ENCODE measurements around the gene PXMP4.
"Not testable (repeated sequence)": the region's sequence is repeated elsewhere in the genome, so short reads cannot be mapped to it uniquely, and the experiment has no call there.

The PXMP4 gene

GRCh38 chr20:33719989-33720709 lies at the start of gene PXMP4:
Gene PXMP4 (minus strand): TSS chr20:33720310. CDS start chr20:33720207, 103 bp downstream.
- DNase-seq (ENCODE audit: low read depth), result peak; percentile 69

GRCh38 chr20:33769043-33769442 lies 48.9 kb upstream of the PXMP4 start:
- no peak for DNase-seq (ENCODE audit: low read depth)

GRCh38 chr20:33767777-33768138 lies 47.6 kb upstream of the PXMP4 start:
- DNase-seq (ENCODE audit: low read depth), result no peak

- DNase-seq (ENCODE audit: low read depth), result no peak
Measured at GRCh38 chr20:33766686-33767085, 46.6 kb upstream of the PXMP4 start.

GRCh38 chr20:33765592-33765991 lies 45.5 kb upstream of the PXMP4 start:
- no peak for DNase-seq (ENCODE audit: low read depth)

- DNase-seq (ENCODE audit: low read depth), result no peak
Measured at GRCh38 chr20:33765099-33765498, 45.0 kb upstream of the PXMP4 start.

GRCh38 chr20:33761698-33762250 lies 41.7 kb upstream of the PXMP4 start:
- no peak for DNase-seq (ENCODE audit: low read depth)

- no peak for DNase-seq (ENCODE audit: low read depth)
Measured at GRCh38 chr20:33757458-33757857, 37.3 kb upstream of the PXMP4 start.

GRCh38 chr20:33757046-33757445 lies 36.9 kb upstream of the PXMP4 start:
- no peak for DNase-seq (ENCODE audit: low read depth)

- DNase-seq (ENCODE audit: low read depth), result not testable (repeated sequence)
Measured at GRCh38 chr20:33755936-33756490, 35.9 kb upstream of the PXMP4 start.

GRCh38 chr20:33753763-33754162 lies 33.7 kb upstream of the PXMP4 start:
- DNase-seq (ENCODE audit: low read depth), result no peak

- DNase-seq (ENCODE audit: low read depth), result no peak
Measured at GRCh38 chr20:33753143-33753542, 33.0 kb upstream of the PXMP4 start.

GRCh38 chr20:33751775-33752174 lies 31.7 kb upstream of the PXMP4 start:
- DNase-seq (ENCODE audit: low read depth), result no peak

GRCh38 chr20:33746325-33746998 lies 26.4 kb upstream of the PXMP4 start:
- no peak for DNase-seq (ENCODE audit: low read depth)

- DNase-seq (ENCODE audit: low read depth), result no peak
Measured at GRCh38 chr20:33744773-33745385, 24.8 kb upstream of the PXMP4 start.

GRCh38 chr20:33744181-33744580 lies 24.1 kb upstream of the PXMP4 start:
- DNase-seq (ENCODE audit: low read depth), result no peak

- no peak for DNase-seq (ENCODE audit: low read depth)
Measured at GRCh38 chr20:33740189-33740588, 20.1 kb upstream of the PXMP4 start.

GRCh38 chr20:33739493-33739892 lies 19.4 kb upstream of the PXMP4 start:
- DNase-seq (ENCODE audit: low read depth), result no peak

- DNase-seq (ENCODE audit: low read depth), result no peak
Measured at GRCh38 chr20:33736962-33737361, 16.9 kb upstream of the PXMP4 start.

GRCh38 chr20:33733654-33734576 lies 13.8 kb upstream of the PXMP4 start:
- no peak for DNase-seq (ENCODE audit: low read depth)

GRCh38 chr20:33732166-33732970 lies 12.3 kb upstream of the PXMP4 start:
- peak; percentile 53 for DNase-seq (ENCODE audit: low read depth)

Measured in stimulated activated CD8-positive, alpha-beta memory T cell treated with anti-CD3 and anti-CD28 coated beads, Interleukin-15, amount 100 ng/mL, for 1 hour (primary cell).